HG03066 (cell line): ENCODE measurements around the gene TAF10.

Source experiments
- ATAC-seq: cut with Tn5 transposase; IDR thresholded peaks from one replicate; pipeline ENCODE4 v1.9.1; 2021; ENCODE audit warnings: low read depth; ENCODE audit not compliant: unreplicated experiment

The TAF10 gene

DNA sequence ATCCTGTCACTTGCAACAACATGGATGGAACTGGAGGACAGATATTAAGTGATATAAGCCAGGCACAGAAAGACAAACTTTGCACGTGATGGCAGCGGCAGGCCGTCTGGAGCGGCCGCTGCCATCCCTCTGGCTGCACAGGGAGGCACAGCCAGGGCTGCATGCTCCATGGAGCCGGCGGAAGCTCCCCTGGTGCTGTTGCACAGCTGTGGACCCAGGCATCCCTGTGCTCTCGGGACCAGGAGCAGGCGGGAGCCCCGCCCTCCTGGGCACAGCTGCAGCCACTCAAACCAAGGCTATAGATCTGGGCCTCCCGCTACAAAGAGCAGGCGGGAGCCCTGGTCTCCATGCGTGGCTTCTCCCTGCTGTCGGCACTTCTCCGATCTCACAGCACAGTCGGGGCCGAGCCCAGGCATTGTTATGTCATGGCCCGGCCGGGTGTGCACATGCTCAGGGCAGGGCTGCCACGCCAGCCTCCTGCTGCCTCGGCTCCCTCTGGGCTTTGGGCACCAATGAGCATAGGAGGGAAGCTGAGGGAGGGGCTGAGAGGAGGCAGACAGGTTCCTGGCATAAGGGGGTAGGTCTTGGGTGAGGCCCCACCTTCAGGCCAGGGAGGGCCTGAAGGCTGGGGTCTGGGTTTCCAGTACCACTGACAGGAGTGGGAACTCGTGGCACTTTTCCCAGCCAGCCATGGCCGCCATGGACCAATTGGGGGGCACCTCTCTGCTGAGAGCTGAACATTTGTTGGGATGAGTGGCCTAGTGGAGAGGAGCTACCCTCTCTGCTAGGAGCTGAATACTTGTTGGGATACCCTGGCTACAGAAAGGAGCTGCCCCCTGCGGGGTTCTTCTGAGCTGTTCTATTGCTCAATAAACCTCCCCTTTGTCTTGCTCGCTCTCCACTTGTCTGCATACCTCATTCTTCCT lies 25.3 kb downstream of the TAF10 start:
- ATAC-seq, result no peak

DNA sequence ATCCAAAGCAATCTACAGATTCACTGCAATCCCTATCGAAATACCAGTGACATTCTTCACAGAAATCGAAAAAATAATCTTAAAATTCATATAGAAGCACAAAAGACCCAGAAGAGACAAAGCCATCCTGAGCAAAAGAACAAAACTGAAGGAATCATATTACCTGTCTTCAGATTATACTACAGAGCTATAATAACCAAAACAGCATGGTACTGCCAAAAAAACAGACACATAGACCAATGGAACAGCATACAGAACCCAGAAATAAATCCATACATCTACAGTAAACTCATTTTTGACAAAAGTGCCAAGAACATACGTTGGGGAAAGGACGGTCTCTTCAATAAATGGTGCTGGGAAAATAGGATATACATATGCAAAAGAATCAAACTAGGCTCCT lies 27.5 kb downstream of the TAF10 start:
- no peak for ATAC-seq

DNA sequence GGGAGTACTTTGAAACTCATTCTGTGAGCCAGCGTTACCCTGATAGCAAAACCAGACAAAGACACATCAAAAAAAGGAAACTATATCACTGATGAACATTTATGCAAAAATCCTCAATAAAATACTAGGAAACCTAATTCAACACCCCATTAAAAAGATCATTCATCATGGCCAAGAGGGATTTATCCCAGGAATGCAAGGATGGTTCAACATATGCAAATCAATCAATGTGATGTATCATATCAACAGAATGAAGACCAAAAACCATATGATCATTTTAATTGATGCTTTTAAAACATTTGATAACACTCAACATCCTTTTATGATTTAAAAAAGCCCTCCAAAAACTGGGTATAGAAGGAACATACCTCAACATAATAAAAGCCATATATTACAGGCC lies 28.4 kb downstream of the TAF10 start:
- ATAC-seq, result no peak

DNA sequence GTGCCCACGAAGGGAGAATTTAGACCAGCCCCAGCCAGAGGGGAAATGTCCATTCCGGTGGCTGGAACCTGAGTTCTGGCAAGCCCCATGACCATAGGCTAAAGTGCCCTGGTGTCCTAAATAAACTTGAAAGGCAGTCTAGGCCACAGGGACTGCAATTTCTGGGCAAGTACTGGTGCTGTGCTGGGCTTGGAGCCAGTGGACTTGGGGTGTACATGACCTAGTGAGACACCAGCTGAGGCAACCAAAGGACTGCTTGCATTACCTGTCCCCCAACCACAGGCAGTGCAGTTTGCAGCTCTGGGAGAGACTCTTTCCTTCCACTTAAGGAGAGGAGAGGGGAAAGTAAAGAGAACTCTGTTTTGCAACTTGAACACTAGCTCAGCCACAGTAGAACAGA lies 32.3 kb downstream of the TAF10 start:
- no peak for ATAC-seq

GRCh38 chr11:6578134-6578533 lies 33.9 kb downstream of the TAF10 start:
- no peak for ATAC-seq

DNA sequence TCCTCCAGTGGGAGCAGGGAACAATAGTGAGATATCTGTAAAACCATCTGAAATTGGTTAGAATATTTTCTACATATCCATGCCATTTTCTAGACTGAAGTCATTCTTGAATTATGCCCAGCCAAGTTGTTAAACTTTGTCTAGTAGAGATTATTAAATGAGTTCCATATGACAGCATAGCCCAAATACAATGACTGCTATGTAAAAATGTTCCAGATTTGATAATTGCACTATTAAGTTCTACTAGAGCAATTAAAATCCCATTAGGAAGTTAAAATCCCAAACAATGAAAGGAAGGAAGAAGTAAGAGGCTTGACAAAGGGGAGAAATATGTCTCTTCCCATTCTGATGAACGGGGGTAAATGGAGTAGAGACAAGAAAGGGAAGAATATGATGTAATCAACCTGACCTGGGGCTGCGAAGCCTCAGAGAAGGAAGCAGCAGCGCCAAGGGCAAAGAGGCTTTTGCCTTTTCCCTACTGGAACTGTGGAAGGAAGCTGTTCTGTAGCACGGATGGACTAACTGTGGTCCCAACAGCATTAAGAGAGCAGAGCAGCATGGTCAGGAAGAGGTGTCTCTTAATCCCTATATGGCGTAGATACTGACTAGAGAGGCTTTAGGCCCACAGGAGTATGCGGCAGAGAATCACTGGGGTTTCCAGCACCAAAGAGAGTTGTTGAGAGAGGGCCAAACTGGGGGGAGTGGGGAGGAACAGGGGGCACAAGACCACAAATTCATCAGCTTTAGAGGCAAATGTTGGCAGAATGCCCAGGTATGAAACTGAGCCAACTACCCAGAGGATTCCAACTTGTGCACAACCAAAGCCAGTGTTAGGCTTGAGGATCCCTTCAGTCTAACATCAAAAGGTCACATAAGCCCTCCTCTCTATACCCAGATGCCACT lies 35.3 kb downstream of the TAF10 start:
- no peak for ATAC-seq

GRCh38 chr11:6574816-6575715 lies 37.0 kb downstream of the TAF10 start:
- no peak for ATAC-seq

DNA sequence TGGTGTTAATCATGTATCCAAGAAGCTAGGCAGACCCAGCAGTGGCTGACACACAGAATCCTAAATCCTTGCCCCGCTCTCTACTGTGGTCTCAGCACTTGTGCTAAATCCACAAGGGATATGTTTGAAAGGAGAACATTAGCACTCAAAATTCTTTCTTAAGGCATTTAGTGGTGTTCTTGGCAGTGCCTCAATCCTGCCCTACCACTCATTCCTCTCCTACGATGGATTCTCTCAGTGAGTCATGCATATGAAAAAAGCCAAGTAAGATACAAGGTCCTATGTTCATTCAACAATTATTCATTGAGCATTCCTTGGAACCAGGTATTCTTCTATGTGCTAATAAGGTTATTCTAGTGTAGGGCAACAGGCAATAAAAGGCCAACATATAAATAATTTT lies 39.8 kb downstream of the TAF10 start:
- no peak for ATAC-seq

- ATAC-seq, result no peak
These were observed 40.5 kb downstream of the TAF10 start for GRCh38 chr11:6571434-6572008.

- no peak for ATAC-seq
These were observed 41.2 kb downstream of the TAF10 start for GRCh38 chr11:6570691-6571427.

- ATAC-seq, result no peak
These were observed 42.3 kb downstream of the TAF10 start for GRCh38 chr11:6569706-6570105.

GRCh38 chr11:6568191-6568918 lies 43.7 kb downstream of the TAF10 start:
- ATAC-seq, result no peak

GRCh38 chr11:6567371-6567745 lies 44.7 kb downstream of the TAF10 start:
- no peak for ATAC-seq

DNA sequence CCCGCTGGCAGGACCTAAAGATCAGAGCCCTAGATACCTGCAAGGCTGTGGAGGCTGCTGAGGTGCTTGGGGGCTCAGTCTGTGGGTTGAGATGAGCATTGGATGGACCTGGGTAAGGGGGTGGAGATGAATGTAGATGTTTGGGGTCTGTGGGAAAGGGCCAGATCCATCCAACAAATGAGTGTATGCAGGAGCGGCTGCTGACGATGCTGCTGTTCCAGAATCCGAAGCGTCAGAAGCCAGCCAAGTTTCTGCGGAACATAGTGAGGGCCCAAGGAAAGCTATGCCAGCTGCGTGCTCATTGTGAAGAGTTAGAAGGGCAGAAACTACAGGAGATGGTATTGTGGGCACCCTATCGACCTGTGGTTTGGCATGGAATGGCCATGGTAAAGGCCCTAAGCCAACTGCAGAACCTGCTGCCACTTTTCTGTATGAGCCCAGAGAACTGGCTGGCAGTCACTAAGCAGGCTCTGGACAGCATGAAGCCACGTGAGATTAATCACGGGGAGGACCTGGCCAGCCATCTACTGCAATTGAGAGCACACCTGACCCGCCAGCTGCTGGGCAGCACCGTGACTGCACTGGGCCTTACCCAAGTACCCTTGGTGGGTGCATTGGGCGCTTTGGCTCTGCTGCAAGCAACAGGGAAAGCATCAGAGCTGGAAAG lies 45.2 kb downstream of the TAF10 start:
- no peak for ATAC-seq

DNA sequence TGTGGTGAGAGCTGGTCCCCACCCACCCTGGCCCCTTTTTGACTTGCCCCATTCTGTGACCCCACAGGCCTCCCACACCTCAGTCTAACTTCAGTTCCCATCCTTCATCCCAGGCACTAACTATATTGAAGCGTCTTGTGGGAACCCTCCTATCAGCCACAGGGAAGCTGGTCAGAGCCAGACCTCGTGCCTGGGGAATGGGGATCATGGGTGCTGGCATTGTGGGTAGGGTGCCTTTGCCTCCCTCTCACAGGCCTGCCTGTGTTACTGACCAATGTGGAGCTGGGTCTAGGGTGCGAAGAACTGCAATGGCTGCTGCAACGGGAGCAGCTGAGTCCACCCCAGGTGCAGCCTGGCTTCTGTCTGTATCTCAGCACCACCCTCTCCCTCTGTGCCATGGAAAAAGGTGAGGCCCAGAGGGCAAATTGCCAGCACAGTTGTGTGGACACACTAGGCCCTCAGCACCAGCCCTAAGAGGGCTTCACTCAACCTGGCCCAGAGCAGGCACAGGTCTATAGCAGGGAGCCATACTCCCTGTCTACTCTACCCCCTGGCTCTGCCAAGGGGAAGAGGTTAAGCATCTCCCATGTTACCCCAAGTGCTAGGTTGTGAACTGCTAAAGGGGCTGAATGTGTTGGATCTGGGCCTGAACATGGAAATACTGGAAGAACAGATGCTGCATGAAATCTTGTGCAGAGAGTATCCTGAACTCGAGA lies 45.9 kb downstream of the TAF10 start:
- ATAC-seq, result no peak

GRCh38 chr11:6565325-6565724 lies 46.7 kb downstream of the TAF10 start:
- no peak for ATAC-seq

DNA sequence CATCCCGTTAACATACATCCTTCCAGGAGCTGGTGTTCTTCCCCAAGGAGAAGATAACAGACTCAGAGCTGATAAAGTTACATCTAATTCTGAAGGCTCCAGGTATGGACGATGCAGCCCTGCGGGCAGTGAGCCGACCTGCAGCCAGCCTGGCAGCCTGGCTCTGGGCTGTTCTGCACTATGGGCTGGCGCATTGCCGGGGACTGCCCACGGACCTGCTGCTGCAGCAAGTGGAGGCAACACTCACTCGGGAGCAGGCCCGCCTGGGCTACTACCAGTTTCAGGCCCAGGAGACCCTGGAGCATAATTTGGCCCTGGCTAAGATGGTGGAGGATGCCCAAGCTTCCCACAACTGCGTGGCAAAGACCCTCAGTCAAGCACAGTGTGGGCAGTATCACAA lies 48.3 kb downstream of the TAF10 start:
- ATAC-seq, result no peak

GRCh38 chr11:6563121-6563619 lies 48.8 kb downstream of the TAF10 start:
- no peak for ATAC-seq
